SK-N-MC (cell line): ENCODE data around the gene CCDC172.

Experiments
- EZH2 ChIP-seq: fragments of 200-600 bp; sonication (generic); IDR thresholded peaks from one replicate; pipeline ENCODE4 v1.6.1; 2017; ENCODE audit warnings: antibody characterized with exemption
- FOXP2 ChIP-seq: optimal IDR thresholded peaks from 2 replicates; pipeline ENCODE3; 2011; ENCODE audit warnings: mild to moderate bottlenecking, moderate library complexity; ENCODE audit not compliant: insufficient read depth; ENCODE audit errors: extremely low read length, control extremely low read depth
- POLR2AphosphoS5 ChIP-seq: IDR thresholded peaks from 2 replicates; pipeline ENCODE4 v1.6.1; 2012; ENCODE audit warnings: mild to moderate bottlenecking, low read depth, low read length, borderline replicate concordance

GRCh38 chr10:116429288-116429977 lies 105.2 kb downstream of the CCDC172 start:
- TF ChIP-seq POLR2AphosphoS5 (no peak), EZH2 (no peak), FOXP2 (no peak)
